HepG2 (cell line): ENCODE data around the gene FARSB. TPM values are rescaled to one million over a fixed set of nuclear protein-coding genes. Genes with fewer than 3 reads are reported as not detected.

ENCODE experiments used
- ATAC-seq: fragments of 200-7000 bp; cut with Tn5 transposase; 3 replicates; pipeline ENCODE4 v1.9.1; 2020; ENCODE audit warnings: mild to moderate bottlenecking, moderate library complexity
- BruUV-seq: library from RNA; stranded (reverse); fragments of 400-500 nt; replicated peaks from 2 replicates; lab custom pipeline; 2021; lab: Mats Ljungman, UMichigan
- CTCF ChIA-PET: fragments of 300-600 bp; formaldehyde crosslinking; extraction: SDS; loops from one replicate; lab custom pipeline; 2021; ENCODE audit warnings: low total read pairs, inconsistent platforms, low intra/inter-chr PET ratio; lab: Yijun Ruan, JAX
- POLR2A ChIA-PET: fragments of 350-600 bp; sonication (Branson Sonifier 250); formaldehyde crosslinking; loops from one replicate; lab custom pipeline; 2020; ENCODE audit warnings: antibody characterized with exemption, inconsistent platforms; lab: Yijun Ruan, JAX
- DNase-seq: peaks from one replicate; pipeline ENCODE4 v3.0.0-alpha.2; 2015; ENCODE audit warnings: low spot score
- FAIRE-seq: peaks from 3 replicates; lab custom pipeline; 2011; peaks lifted over from hg19 to GRCh38; lab: Jason Lieb, UNC
- H2AFZ ChIP-seq: one replicate; pipeline ENCODE4 v1.6.1; 2011; ENCODE audit warnings: low read length, inconsistent platforms
- H3K27ac ChIP-seq: fragments of 300-600 bp; 3 replicates; pipeline ENCODE4 v1.8.0; 2011; ENCODE audit warnings: mixed run types, mild to moderate bottlenecking, mixed read lengths, low read length, inconsistent platforms; ENCODE audit not compliant: insufficient read depth; ENCODE audit errors: extremely low read length
- H3K27me3 ChIP-seq, 2 experiments: fragments of 200-600 bp in 1 of 2; 2 replicates in 1 of 2; 3 replicates in 1 of 2; pipeline versions ENCODE4 v1.6.0 to v1.8.0; 2011; ENCODE audit warnings: low read length in 2 of 2, mild to moderate bottlenecking in 2 of 2, moderate library complexity in 2 of 2, inconsistent platforms in 1 of 2; ENCODE audit not compliant: insufficient read depth in 2 of 2, control insufficient read depth in 1 of 2
- H3K36me3 ChIP-seq, 2 experiments: fragments of 200-600 bp in 1 of 2; replicated peaks in 1 of 2; 2 replicates in 1 of 2; 3 replicates in 1 of 2; pipeline versions ENCODE4 v1.5.1 to v1.8.0; 2011; ENCODE audit warnings: low read length in 2 of 2, inconsistent platforms in 1 of 2; ENCODE audit not compliant: insufficient read depth in 2 of 2, control insufficient read depth in 1 of 2
- H3K4me1 ChIP-seq: 2 replicates; pipeline ENCODE4 v1.5.1; 2012; ENCODE audit warnings: low read length, inconsistent platforms; ENCODE audit not compliant: insufficient read depth
- H3K4me2 ChIP-seq: 2 replicates; pipeline ENCODE4 v1.6.0; 2011; ENCODE audit warnings: low read depth, low read length, inconsistent platforms
- H3K4me3 ChIP-seq, 3 experiments: fragments of 200-600 bp in 1 of 3; sonication (generic), shearing (Covaris generic) in 1 of 3; replicated peaks in 1 of 3; 2 replicates each; pipeline ENCODE4 v1.5.1; 2011 to 2016; ENCODE audit warnings: low read length in 3 of 3, inconsistent platforms in 2 of 3, low read depth in 2 of 3, mild to moderate bottlenecking in 2 of 3, control low read depth in 1 of 3, mixed read lengths in 1 of 3; ENCODE audit not compliant: insufficient read depth in 1 of 3
- H3K79me2 ChIP-seq: one replicate; pipeline ENCODE4 v1.6.1; 2011; ENCODE audit warnings: low read length, inconsistent platforms; ENCODE audit not compliant: insufficient read depth
- H3K9ac ChIP-seq: 2 replicates; pipeline ENCODE4 v1.6.0; 2011; ENCODE audit warnings: mild to moderate bottlenecking, low read depth, low read length, inconsistent platforms; ENCODE audit not compliant: insufficient read depth
- H3K9me3 ChIP-seq: 2 replicates; pipeline ENCODE4 v1.5.1; 2012; ENCODE audit warnings: mild to moderate bottlenecking, low read length
- H4K20me1 ChIP-seq: 2 replicates; pipeline ENCODE4 v1.6.0; 2011; ENCODE audit warnings: inconsistent platforms, mild to moderate bottlenecking, low read length, moderate library complexity; ENCODE audit not compliant: insufficient read depth
- CENPX ChIP-seq: sonication (generic); formaldehyde crosslinking; IDR thresholded peaks from 2 replicates; pipeline ENCODE4 v1.9.0; 2021; ENCODE audit warnings: mild to moderate bottlenecking, missing genetic modification reagents, moderate library complexity
- FOXM1 ChIP-seq: sonication (generic); formaldehyde crosslinking; IDR thresholded peaks from 2 replicates; pipeline ENCODE4 v1.5.0; 2020; ENCODE audit warnings: missing genetic modification reagents
- MBD4 ChIP-seq: IDR thresholded peaks from 2 replicates; pipeline ENCODE4 v1.6.1; 2012; ENCODE audit warnings: low read length, inconsistent platforms, borderline replicate concordance
- NCOR1 ChIP-seq: fragments of 200-600 bp; sonication (generic); IDR thresholded peaks from 2 replicates; pipeline ENCODE4 v1.7.0; 2017; ENCODE audit warnings: antibody characterized with exemption, low read length, borderline replicate concordance
- PCBP2 ChIP-seq: fragments of 200-400 bp; formaldehyde crosslinking; optimal IDR thresholded peaks from 2 replicates; pipeline ENCODE3; 2018; ENCODE audit warnings: low read length, low read depth; ENCODE audit not compliant: poor library complexity, severe bottlenecking
- PHF5A ChIP-seq: IDR thresholded peaks from one replicate; pipeline ENCODE4 v1.6.1; 2018; ENCODE audit warnings: low read depth, missing genetic modification reagents; ENCODE audit not compliant: unreplicated experiment
- PLRG1 ChIP-seq: fragments of 450-650 bp; conservative IDR thresholded peaks from 2 replicates; pipeline ENCODE4 v1.6.1; 2016
- PRPF4 ChIP-seq: fragments of 200-400 bp; formaldehyde crosslinking; IDR thresholded peaks from 2 replicates; pipeline ENCODE4 v1.6.1; 2016; ENCODE audit warnings: low read length, low read depth; ENCODE audit not compliant: poor library complexity, severe bottlenecking
- RARA ChIP-seq: IDR thresholded peaks from 2 replicates; pipeline ENCODE4 v1.6.1; 2016; ENCODE audit warnings: missing genetic modification reagents, missing compliant biosample characterization
- SALL1 ChIP-seq: sonication (generic); formaldehyde crosslinking; IDR thresholded peaks from 2 replicates; pipeline ENCODE4 v1.8.0; 2022; ENCODE audit warnings: mild to moderate bottlenecking, missing genetic modification reagents
- SATB2 ChIP-seq: sonication (generic); formaldehyde crosslinking; IDR thresholded peaks from 2 replicates; pipeline ENCODE4 v1.5.0; 2020; ENCODE audit warnings: missing genetic modification reagents
- TARDBP ChIP-seq: sonication (generic); formaldehyde crosslinking; IDR thresholded peaks from 2 replicates; pipeline ENCODE4 v1.8.0; 2022; ENCODE audit warnings: mild to moderate bottlenecking, missing genetic modification reagents
- TEAD3 ChIP-seq: optimal IDR thresholded peaks from 2 replicates; pipeline ENCODE3; 2016; ENCODE audit warnings: borderline replicate concordance
- U2AF2 ChIP-seq: fragments of 200-400 bp; formaldehyde crosslinking; IDR thresholded peaks from 2 replicates; pipeline ENCODE4 v1.6.1; 2017; ENCODE audit warnings: low read depth, mild to moderate bottlenecking, low read length
- ZBTB7B ChIP-seq: sonication (generic); formaldehyde crosslinking; IDR thresholded peaks from 2 replicates; pipeline ENCODE4 v1.4.0; 2020; ENCODE audit warnings: missing genetic modification reagents
- ZNF546 ChIP-seq: sonication (generic); formaldehyde crosslinking; conservative IDR thresholded peaks from 2 replicates; pipeline ENCODE4 v1.8.1; 2023; ENCODE audit warnings: mild to moderate bottlenecking, missing genetic modification reagents
- ZNF616 ChIP-seq: sonication (generic); formaldehyde crosslinking; IDR thresholded peaks from 2 replicates; pipeline ENCODE4 v1.5.0; 2020; ENCODE audit warnings: low read depth, mild to moderate bottlenecking, missing genetic modification reagents
- ZNF644 ChIP-seq: IDR thresholded peaks from 2 replicates; pipeline ENCODE4 v1.6.1; 2016; ENCODE audit warnings: low read depth
- ZNF674 ChIP-seq: sonication (generic); formaldehyde crosslinking; IDR thresholded peaks from 2 replicates; pipeline ENCODE4 v1.5.0; 2020; ENCODE audit warnings: low read depth, mild to moderate bottlenecking, missing genetic modification reagents
- ZNF746 ChIP-seq: sonication (generic); formaldehyde crosslinking; IDR thresholded peaks from 2 replicates; pipeline ENCODE4 v1.8.0; 2022; ENCODE audit warnings: mild to moderate bottlenecking, missing genetic modification reagents
- ZNF777 ChIP-seq: sonication (generic); formaldehyde crosslinking; IDR thresholded peaks from 2 replicates; pipeline ENCODE4 v1.4.0; 2020; ENCODE audit warnings: missing genetic modification reagents
- ZNF891 ChIP-seq: sonication (generic); formaldehyde crosslinking; IDR thresholded peaks from 2 replicates; pipeline ENCODE4 v1.5.0; 2020; ENCODE audit warnings: mild to moderate bottlenecking, missing genetic modification reagents
- WGBS: methylation state at CpG from one replicate; pipeline ENCODE4 v1.1.6; 2017; ENCODE audit warnings: low lambda C conversion rate; 5-methylcytosine and 5-hydroxymethylcytosine counted together
- in situ Hi-C: cut with HindIII; loops from 2 replicates; pipeline ENCODE4 v1.10.0; 2017; ENCODE audit warnings: low pct_unique_long_range_greater_than_20kb; ENCODE audit not compliant: extremely low pct_ligation_motif_present
- intact Hi-C: fragments of 100-400 bp; cut with micrococcal nuclease; formaldehyde crosslinking; loops from one replicate; pipeline ENCODE4 v1.10.0; 2022; ENCODE audit not compliant: unreplicated experiment
- polyA plus RNA-seq, 8 experiments: library from polyadenylated mRNA; depleted of rRNA in 3 of 8; stranded (reverse) in 7 of 8; unstranded in 1 of 8; fragments of >200 nt; fragmentation: Illumina TruSeq in 4 of 8; extraction: Trizol in 4 of 8; gene quantifications; 2 replicates each; pipeline versions ENCODE4 v1.2.1 to v1.2.3, GENCODE V29; 2011 to 2016; ENCODE audit warnings: low read depth in 4 of 8, missing spikeins in 1 of 8, mixed read lengths in 1 of 8; ENCODE audit not compliant: insufficient read depth in 1 of 8
- total RNA-seq, 5 experiments: library from RNA; depleted of rRNA; stranded (reverse); fragments of >200 nt; fragmentation: Illumina TruSeq; extraction: Trizol; gene quantifications; 2 replicates each; pipeline ENCODE4 v1.2.3, GENCODE V29; 2016; ENCODE audit warnings: low read depth in 1 of 5
- TF ChIP-seq, protein P1 (sequence below): sonication (generic); formaldehyde crosslinking; IDR thresholded peaks from 2 replicates; pipeline ENCODE4; 2020; ENCODE audit warnings: missing genetic modification reagents, mild to moderate bottlenecking, borderline replicate concordance
- TF ChIP-seq, protein P2 (sequence below): sonication (generic); formaldehyde crosslinking; IDR thresholded peaks from 2 replicates; pipeline ENCODE4 v1.4.0; 2020; ENCODE audit warnings: mild to moderate bottlenecking, missing genetic modification reagents
- TF ChIP-seq, protein P3 (sequence below): sonication (generic); formaldehyde crosslinking; IDR thresholded peaks from 2 replicates; pipeline ENCODE4 v1.8.1; 2023; ENCODE audit warnings: mild to moderate bottlenecking, missing genetic modification reagents, borderline replicate concordance

The FARSB gene
- total and polyA plus RNA-seq, 2 of the 13 experiments (the other 11 are each of a cell fraction or from before 2014, with no cell fraction given), result 23.3 to 45.9 TPM

DNA sequence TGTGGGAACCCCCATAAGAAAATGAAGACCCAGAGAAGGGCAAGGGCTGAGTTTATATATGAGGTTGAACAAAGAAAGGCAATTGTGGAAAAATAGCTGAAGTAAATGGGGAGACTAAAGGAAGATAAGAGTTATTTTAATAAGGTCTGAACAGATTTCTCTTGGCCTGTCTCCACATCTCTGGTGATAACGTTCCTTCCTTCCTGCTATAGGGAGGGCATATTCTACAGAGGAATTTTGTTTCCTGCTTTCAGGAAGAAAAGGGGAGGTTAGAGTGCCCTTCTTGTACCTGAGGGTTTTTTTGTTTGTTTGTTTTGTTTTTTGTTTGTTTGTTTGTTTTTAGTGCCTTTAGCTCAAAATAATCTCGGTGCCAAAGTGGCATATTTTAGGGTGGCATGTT, 47.2 kb upstream of the FARSB start:
- CTCF ChIA-PET, result no interaction called here
- no peak overlapping the region for H3K4me2 ChIP-seq
- in situ Hi-C loops, result no loop called here

DNA sequence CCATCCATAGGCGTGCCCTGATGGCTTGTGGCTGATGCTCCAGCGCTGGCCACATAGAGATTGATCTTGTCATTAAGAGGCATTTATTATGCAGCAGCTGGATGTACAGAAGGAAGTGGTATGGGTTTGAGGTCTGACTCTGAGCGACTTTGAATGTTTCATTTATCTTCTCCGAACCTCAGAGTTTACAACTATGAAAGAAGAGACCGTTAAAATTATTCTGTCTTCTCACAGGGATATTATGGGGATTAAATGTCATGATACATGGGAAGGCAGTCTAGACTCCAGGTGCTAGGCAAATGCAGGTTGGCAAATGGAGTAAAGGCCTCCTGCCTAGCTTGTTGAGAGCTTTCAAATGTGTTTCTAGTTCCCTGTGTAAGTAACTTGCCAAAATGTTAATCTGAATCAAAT, 45.8 kb upstream of the FARSB start:
- no peak overlapping the region for H3K4me2 ChIP-seq
- H3K9me3 ChIP-seq, result no peaks in the 10 kb centered on the region
- no peak overlapping the region for H3K9ac ChIP-seq
- H3K4me1 ChIP-seq, result peaks cover 3% of the 10 kb centered on the region
- CTCF ChIA-PET, result no interaction called here
- H3K27ac ChIP-seq, result no peak overlapping the region
- H3K27me3 ChIP-seq, result no peaks in the 10 kb centered on the region
- DNase-seq (no peak), FAIRE-seq (no peak), ATAC-seq (no peak)
- 92% methylated on average over 5 of the region's 5 CpGs for WGBS
- intact Hi-C loops, result no loop called here
- in situ Hi-C loops, result no loop called here
- no peak overlapping the region for H2AFZ ChIP-seq
- BruUV-seq, result no TSS peak
- H3K79me2 ChIP-seq, result no peaks in the 10 kb centered on the region
- H4K20me1 ChIP-seq, result no peaks in the 10 kb centered on the region
- no peak overlapping the region for H3K4me3 ChIP-seq
- H3K36me3 ChIP-seq, result no peaks in the 10 kb centered on the region
- POLR2A ChIA-PET, result no interaction called here
- TF ChIP-seq ZNF546 (CRISPR knock-in tag), result no peak
- TF ChIP-seq FOXM1 (CRISPR knock-in tag), result no peak
- TF ChIP-seq SALL1 (CRISPR knock-in tag), result no peak
- no peak for TF ChIP-seq PRPF4
- no peak for TF ChIP-seq PHF5A (CRISPR knock-in tag)
- no peak for TF ChIP-seq ZNF644 (CRISPR knock-in tag)
- no peak for TF ChIP-seq TARDBP (CRISPR knock-in tag)
- TF ChIP-seq PCBP2, result no peak
- TF ChIP-seq TEAD3 (CRISPR knock-in tag), result no peak
- no peak for TF ChIP-seq ZNF746 (CRISPR knock-in tag)
- no peak for TF ChIP-seq RARA (CRISPR knock-in tag)
- TF ChIP-seq, protein P1, sequence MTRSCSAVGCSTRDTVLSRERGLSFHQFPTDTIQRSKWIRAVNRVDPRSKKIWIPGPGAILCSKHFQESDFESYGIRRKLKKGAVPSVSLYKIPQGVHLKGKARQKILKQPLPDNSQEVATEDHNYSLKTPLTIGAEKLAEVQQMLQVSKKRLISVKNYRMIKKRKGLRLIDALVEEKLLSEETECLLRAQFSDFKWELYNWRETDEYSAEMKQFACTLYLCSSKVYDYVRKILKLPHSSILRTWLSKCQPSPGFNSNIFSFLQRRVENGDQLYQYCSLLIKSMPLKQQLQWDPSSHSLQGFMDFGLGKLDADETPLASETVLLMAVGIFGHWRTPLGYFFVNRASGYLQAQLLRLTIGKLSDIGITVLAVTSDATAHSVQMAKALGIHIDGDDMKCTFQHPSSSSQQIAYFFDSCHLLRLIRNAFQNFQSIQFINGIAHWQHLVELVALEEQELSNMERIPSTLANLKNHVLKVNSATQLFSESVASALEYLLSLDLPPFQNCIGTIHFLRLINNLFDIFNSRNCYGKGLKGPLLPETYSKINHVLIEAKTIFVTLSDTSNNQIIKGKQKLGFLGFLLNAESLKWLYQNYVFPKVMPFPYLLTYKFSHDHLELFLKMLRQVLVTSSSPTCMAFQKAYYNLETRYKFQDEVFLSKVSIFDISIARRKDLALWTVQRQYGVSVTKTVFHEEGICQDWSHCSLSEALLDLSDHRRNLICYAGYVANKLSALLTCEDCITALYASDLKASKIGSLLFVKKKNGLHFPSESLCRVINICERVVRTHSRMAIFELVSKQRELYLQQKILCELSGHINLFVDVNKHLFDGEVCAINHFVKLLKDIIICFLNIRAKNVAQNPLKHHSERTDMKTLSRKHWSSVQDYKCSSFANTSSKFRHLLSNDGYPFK, result no peak
- TF ChIP-seq, protein P2, sequence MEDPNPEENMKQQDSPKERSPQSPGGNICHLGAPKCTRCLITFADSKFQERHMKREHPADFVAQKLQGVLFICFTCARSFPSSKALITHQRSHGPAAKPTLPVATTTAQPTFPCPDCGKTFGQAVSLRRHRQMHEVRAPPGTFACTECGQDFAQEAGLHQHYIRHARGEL (CRISPR knock-in tag), result no peak

More for the DNA sequence above, 47.2 kb upstream of the FARSB start:
- H3K27me3 ChIP-seq, result no peaks in the 10 kb centered on the region
- 63% methylated on average over 2 of the region's 2 CpGs for WGBS
- no peak for FAIRE-seq
- no peak overlapping the region for H2AFZ ChIP-seq
- POLR2A ChIA-PET, result no interaction called here
- H3K79me2 ChIP-seq, result no peaks in the 10 kb centered on the region
- H3K9ac ChIP-seq, result no peak overlapping the region
- no peak for DNase-seq
- TF ChIP-seq SATB2 (no peak), U2AF2 (no peak), ZBTB7B (no peak), TEAD3 (CRISPR knock-in tag) (no peak), ZNF616 (CRISPR knock-in tag) (no peak), PLRG1 (no peak), ZNF674 (no peak), ZNF777 (CRISPR knock-in tag) (no peak), CENPX (no peak), NCOR1 (no peak), ZNF891 (no peak), MBD4 (no peak)
- TF ChIP-seq, protein P3, sequence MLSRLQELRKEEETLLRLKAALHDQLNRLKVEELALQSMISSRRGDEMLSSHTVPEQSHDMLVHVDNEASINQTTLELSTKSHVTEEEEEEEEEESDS (CRISPR knock-in tag), result no peak
- no peak overlapping the region for H3K4me3 ChIP-seq
- no peaks in the 10 kb centered on the region for H3K36me3 ChIP-seq
- no peak overlapping the region for H3K27ac ChIP-seq
- H3K9me3 ChIP-seq, result no peaks in the 10 kb centered on the region
- ATAC-seq, result no peak
- intact Hi-C loops, result no loop called here
- BruUV-seq, result no TSS peak
- H4K20me1 ChIP-seq, result no peaks in the 10 kb centered on the region
- H3K4me1 ChIP-seq, result peaks cover 17% of the 10 kb centered on the region
